Endothelial cell of umbilical vein (primary cell): Measurements from ENCODE around the gene SLC6A7. TPM values are rescaled to one million over a fixed set of nuclear protein-coding genes. Genes with fewer than 3 reads are reported as not detected.

Experiments
- BruUV-seq: library from RNA; stranded (reverse); fragments of 400-500 nt; replicated peaks from 2 replicates; lab custom pipeline; 2021; lab: Mats Ljungman, UMichigan
- CTCF ChIA-PET: fragments of 300-600, 350-600 bp; sonication (Branson Sonifier 250); formaldehyde crosslinking; loops from one replicate; lab custom pipeline; 2021; ENCODE audit warnings: antibody characterized with exemption, inconsistent platforms; lab: Charles Lee
- POLR2A ChIA-PET: fragments of 300-600, 350-600 bp; sonication (Branson Sonifier 250); formaldehyde crosslinking; loops from one replicate; lab custom pipeline; 2021; ENCODE audit warnings: antibody characterized with exemption, inconsistent platforms; lab: Charles Lee
- DNase-seq: peaks from one replicate; pipeline ENCODE4 v3.0.0-alpha.2; 2011; ENCODE audit warnings: low read depth, low spot score
- FAIRE-seq: peaks from 2 replicates; lab custom pipeline; 2011; peaks lifted over from hg19 to GRCh38; lab: Jason Lieb, UNC
- H2AFZ ChIP-seq: 2 replicates; pipeline ENCODE4 v1.6.0; 2012; ENCODE audit warnings: low read depth, low read length, control low read depth, inconsistent platforms
- H3K27ac ChIP-seq: 2 replicates; pipeline ENCODE4 v1.5.1; 2011; ENCODE audit warnings: low read depth, mild to moderate bottlenecking, control low read depth, low read length, moderate library complexity; ENCODE audit not compliant: insufficient read depth
- H3K27me3 ChIP-seq, 2 experiments: 2 replicates each; pipeline versions ENCODE4 v1.6.0 to v1.6.1; 2011; ENCODE audit warnings: low read length in 2 of 2, mixed read lengths in 1 of 2; ENCODE audit not compliant: control insufficient read depth in 2 of 2, insufficient read depth in 2 of 2
- H3K36me3 ChIP-seq, 2 experiments: 2 replicates in 1 of 2; 3 replicates in 1 of 2; pipeline ENCODE4 v1.5.1; 2011; ENCODE audit warnings: low read length in 2 of 2, mild to moderate bottlenecking in 1 of 2, moderate library complexity in 1 of 2; ENCODE audit not compliant: control insufficient read depth in 2 of 2, insufficient read depth in 2 of 2; ENCODE audit errors: extremely low read depth in 1 of 2
- H3K4me1 ChIP-seq: 3 replicates; pipeline ENCODE4 v1.5.1; 2011; ENCODE audit warnings: mild to moderate bottlenecking, low read length; ENCODE audit not compliant: control insufficient read depth, insufficient read depth; ENCODE audit errors: extremely low read depth
- H3K4me2 ChIP-seq: 2 replicates; pipeline ENCODE4 v1.6.1; 2011; ENCODE audit warnings: low read length, control low read depth, mixed read lengths; ENCODE audit not compliant: insufficient read depth
- H3K4me3 ChIP-seq, 3 experiments: fragments of 200-600 bp in 1 of 3; sonication (generic), shearing (Covaris generic) in 1 of 3; replicated peaks in 1 of 3; 2 replicates each; pipeline ENCODE4 v1.5.1; 2011 to 2016; ENCODE audit warnings: control low read depth in 3 of 3, low read length in 3 of 3, mild to moderate bottlenecking in 2 of 3, inconsistent platforms in 1 of 3, low read depth in 1 of 3, moderate library complexity in 1 of 3; ENCODE audit not compliant: insufficient read depth in 1 of 3
- H3K79me2 ChIP-seq: 2 replicates; pipeline ENCODE4 v1.6.0; 2012; ENCODE audit warnings: low read length, inconsistent platforms; ENCODE audit not compliant: control insufficient read depth, insufficient read depth
- H3K9ac ChIP-seq: replicated peaks from 2 replicates; pipeline ENCODE3; 2011; ENCODE audit warnings: low read length, control low read depth; ENCODE audit not compliant: insufficient read depth; ENCODE audit errors: extremely low read depth
- H3K9me1 ChIP-seq: replicated peaks from 3 replicates; pipeline ENCODE4 v1.6.0; 2011; ENCODE audit warnings: mild to moderate bottlenecking, low read length; ENCODE audit not compliant: control insufficient read depth, insufficient read depth; ENCODE audit errors: extremely low read depth
- H3K9me3 ChIP-seq: replicated peaks from 2 replicates; pipeline ENCODE4 v1.5.1; 2012; ENCODE audit warnings: low read length, inconsistent platforms; ENCODE audit not compliant: control insufficient read depth, insufficient read depth
- H4K20me1 ChIP-seq: replicated peaks from 2 replicates; pipeline ENCODE3; 2011; ENCODE audit warnings: mild to moderate bottlenecking, low read length; ENCODE audit not compliant: control insufficient read depth, insufficient read depth; ENCODE audit errors: extremely low read depth
- CTCF ChIP-seq, 2 donors: IDR thresholded peaks; 1 replicate in 1 of 2; 2 replicates in 1 of 2; pipeline ENCODE4 v1.5.1; 2011; ENCODE audit warnings: low read length in 2 of 2, mild to moderate bottlenecking in 2 of 2, moderate library complexity in 2 of 2, control low read depth in 1 of 2, inconsistent platforms in 1 of 2, low read depth in 1 of 2; ENCODE audit not compliant: insufficient read depth in 1 of 2; ENCODE audit errors: extremely low read depth in 1 of 2
- EZH2 ChIP-seq: IDR thresholded peaks from 2 replicates; pipeline ENCODE4 v1.6.1; 2012; ENCODE audit warnings: borderline replicate concordance, low read depth, mild to moderate bottlenecking, moderate library complexity, low read length, inconsistent platforms; ENCODE audit not compliant: severe bottlenecking
- FOS ChIP-seq: IDR thresholded peaks from 2 replicates; pipeline ENCODE4 v1.6.1; 2011; ENCODE audit warnings: mild to moderate bottlenecking, low read length, moderate library complexity, borderline replicate concordance; ENCODE audit not compliant: insufficient read depth
- GATA2 ChIP-seq: IDR thresholded peaks from 2 replicates; pipeline ENCODE4 v1.7.0; 2011; ENCODE audit warnings: low read depth, mild to moderate bottlenecking, moderate library complexity, mixed read lengths, low read length; ENCODE audit not compliant: insufficient read length, insufficient read depth
- JUN ChIP-seq: IDR thresholded peaks from 2 replicates; pipeline ENCODE4 v1.6.1; 2011; ENCODE audit warnings: borderline replicate concordance, low read depth; ENCODE audit not compliant: insufficient read length, insufficient read depth
- MYC ChIP-seq: IDR thresholded peaks from one replicate; pipeline ENCODE4 v1.6.1; 2011; ENCODE audit warnings: mild to moderate bottlenecking, low read depth, low read length
- POLR2A ChIP-seq: IDR thresholded peaks from 2 replicates; pipeline ENCODE4 v1.6.1; 2012; ENCODE audit warnings: low read depth, mild to moderate bottlenecking, control low read depth, low read length
- POLR2AphosphoS5 ChIP-seq: IDR thresholded peaks from 2 replicates; pipeline ENCODE4 v1.6.1; 2012; ENCODE audit warnings: low read depth, mild to moderate bottlenecking, control low read depth, low read length, moderate library complexity; ENCODE audit not compliant: insufficient read depth
- dilution Hi-C: fragments of 300-500 bp; cut with MboI; formaldehyde crosslinking; loops from one replicate; pipeline ENCODE4 v1.15.0; 2019; ENCODE audit warnings: low sequenced_read_pairs; ENCODE audit not compliant: extremely low pct_ligation_motif_present
- intact Hi-C: fragments of 100-400 bp; cut with micrococcal nuclease; formaldehyde crosslinking; loops from one replicate; pipeline ENCODE4 v1.10.0; 2022
- polyA plus RNA-seq, 4 experiments: library from polyadenylated mRNA; depleted of rRNA in 3 of 4; stranded (reverse) in 3 of 4; unstranded in 1 of 4; fragments of >200 nt; gene quantifications; 2 replicates each; pipeline versions ENCODE4 v1.2.1 to v1.2.3, GENCODE V29; 2011 to 2012; ENCODE audit warnings: missing spikeins in 1 of 4
- total RNA-seq: library from RNA; stranded (reverse); gene quantifications from 2 replicates; pipeline ENCODE4 v1.2.3, GENCODE V29; 2021
- TF ChIP-seq, protein P1 (sequence below): IDR thresholded peaks from 2 replicates; pipeline ENCODE4 v1.6.1; 2011; ENCODE audit not compliant: insufficient read depth, insufficient read length

Gene SLC6A7
- total and polyA plus RNA-seq, 2 donors (not counting 3 experiments of a cell fraction or from before 2014, with no cell fraction given), result not detected

DNA sequence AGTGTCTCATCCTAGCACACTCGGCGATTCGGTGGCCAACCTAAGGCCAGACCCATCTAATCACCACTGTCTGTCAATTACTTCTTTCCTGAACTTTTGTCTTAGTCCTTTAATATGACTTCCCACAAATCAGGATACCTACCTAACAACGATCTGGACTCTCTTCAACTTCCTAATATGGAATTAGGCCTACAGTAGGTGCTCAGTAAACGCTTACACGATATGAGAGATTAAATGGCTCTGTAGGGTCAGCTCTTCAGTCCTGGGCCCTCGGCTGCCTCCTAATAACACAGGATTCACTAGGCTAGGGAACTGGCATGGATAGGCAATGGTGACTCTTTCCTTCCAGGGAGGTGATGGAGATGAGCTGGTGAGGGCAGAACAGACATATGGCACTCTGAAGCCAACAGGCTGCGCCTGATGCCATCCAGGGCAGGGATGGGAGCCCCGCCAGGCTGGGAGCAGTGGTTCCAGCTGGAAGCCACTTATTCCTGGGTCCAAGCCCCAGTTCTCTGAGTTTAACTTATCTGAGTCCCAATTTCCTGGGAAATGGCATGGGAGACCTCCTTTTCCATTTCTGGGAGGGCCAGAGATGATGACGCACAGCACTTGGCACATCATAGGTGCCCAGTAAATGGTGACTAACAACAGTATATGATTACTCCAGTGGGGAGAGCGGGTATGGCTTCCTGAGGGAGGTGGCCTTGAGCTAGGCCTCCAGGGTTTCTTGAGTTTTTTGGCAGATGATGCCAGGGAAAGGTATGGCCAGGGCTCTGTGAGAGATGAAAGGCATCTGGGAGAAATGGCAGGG, 41.5 kb upstream of the SLC6A7 start:
- no peak overlapping the region for H2AFZ ChIP-seq
- H3K4me1 ChIP-seq, result no peaks in the 10 kb centered on the region
- H3K9me1 ChIP-seq, result no peaks in the 10 kb centered on the region
- ChIA-PET CTCF (interaction anchor here (1.0 to 1.5 kb wide), 2 partner anchors 10 to 90 kb away, joined by 3 to 4 read pairs; no protein-coding TSS in a partner anchor), POLR2A (no interaction called here)
- intact Hi-C loops (no loop called here), dilution Hi-C loops (no loop called here)
- no peak for FAIRE-seq
- DNase-seq, result no peak
- H4K20me1 ChIP-seq, result no peaks in the 10 kb centered on the region
- H3K36me3 ChIP-seq, result no peaks in the 10 kb centered on the region
- BruUV-seq, result no TSS peak
- peaks cover 0 to 7% of the 10 kb centered on the region in 2 experiments for H3K27me3 ChIP-seq
- H3K79me2 ChIP-seq, result no peaks in the 10 kb centered on the region
- no peak overlapping the region for H3K27ac ChIP-seq
- H3K4me2 ChIP-seq, result no peak overlapping the region
- H3K4me3 ChIP-seq, result no peak overlapping the region
- no peak overlapping the region for H3K9ac ChIP-seq
- TF ChIP-seq JUN (no peak), POLR2A (no peak), FOS (no peak), POLR2AphosphoS5 (no peak), EZH2 (no peak), MYC (no peak), GATA2 (no peak), CTCF (IDR thresholded peaks at IDR 0.05; ENCODE audit: extremely low read depth in 1 of 2, insufficient read depth in 1 of 2, low read depth in 1 of 2, low read length in 2 of 2) (no peak)
- TF ChIP-seq, protein P1, sequence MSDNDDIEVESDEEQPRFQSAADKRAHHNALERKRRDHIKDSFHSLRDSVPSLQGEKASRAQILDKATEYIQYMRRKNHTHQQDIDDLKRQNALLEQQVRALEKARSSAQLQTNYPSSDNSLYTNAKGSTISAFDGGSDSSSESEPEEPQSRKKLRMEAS, result no peak
- no peaks in the 10 kb centered on the region for H3K9me3 ChIP-seq
